Nephron (organoid): Measurements from ENCODE around the gene DNAJC2.
"Not testable (repeated sequence)": the region's sequence is repeated elsewhere in the genome, so short reads cannot be mapped to it uniquely, and the experiment has no call there.

ENCODE experiments used
- H3K27ac Mint-ChIP-seq, 3 experiments: 2 replicates each; pipeline ENCODE4 v1.8.0; 2020; ENCODE audit warnings: mixed read lengths in 3 of 3, mild to moderate bottlenecking in 2 of 3, moderate library complexity in 1 of 3
- H3K27me3 Mint-ChIP-seq: 2 replicates; pipeline ENCODE4 v1.8.0; 2021; ENCODE audit warnings: low read depth, mild to moderate bottlenecking, moderate library complexity, mixed read lengths
- H3K36me3 Mint-ChIP-seq: 2 replicates; pipeline ENCODE4 v1.8.0; 2020; ENCODE audit warnings: low read depth, mixed read lengths
- H3K4me1 Mint-ChIP-seq: 2 replicates; pipeline ENCODE4 v1.8.0; 2020; ENCODE audit warnings: mixed read lengths
- H3K4me3 Mint-ChIP-seq, 3 experiments: 2 replicates each; pipeline ENCODE4 v1.8.0; 2020; ENCODE audit warnings: mild to moderate bottlenecking in 3 of 3, mixed read lengths in 3 of 3, moderate library complexity in 2 of 3
- H3K9me3 Mint-ChIP-seq: 2 replicates; pipeline ENCODE4 v1.8.0; 2020; ENCODE audit warnings: mixed read lengths
- CTCF ChIP-seq, 3 experiments: fragments of 200-600 bp; sonication (generic); IDR thresholded peaks; one replicate each; pipeline ENCODE4 v1.5.0; 2021; ENCODE audit warnings: antibody characterized with exemption in 3 of 3; ENCODE audit not compliant: unreplicated experiment in 3 of 3

Gene DNAJC2

GRCh38 chr7:103293526-103293925, 51.0 kb downstream of the DNAJC2 start:
- no peak for TF ChIP-seq CTCF (IDR thresholded peaks at IDR 0.05; ENCODE audit: unreplicated experiment in 3 of 3)
- no peaks in the 10 kb centered on the region for H3K9me3 Mint-ChIP-seq
- no peak overlapping the region for H3K4me3 Mint-ChIP-seq
- no peak overlapping the region for H3K27ac Mint-ChIP-seq
- peaks cover 22% of the 10 kb centered on the region for H3K27me3 Mint-ChIP-seq
- H3K4me1 Mint-ChIP-seq = peaks cover 11% of the 10 kb centered on the region
- H3K36me3 Mint-ChIP-seq = no peaks in the 10 kb centered on the region

- no peak overlapping the region for H3K27ac Mint-ChIP-seq
- H3K4me3 Mint-ChIP-seq = no peak overlapping the region
- no peak for TF ChIP-seq CTCF (IDR thresholded peaks at IDR 0.05; ENCODE audit: unreplicated experiment in 3 of 3)
- H3K36me3 Mint-ChIP-seq = no peaks in the 10 kb centered on the region
- H3K9me3 Mint-ChIP-seq = no peaks in the 10 kb centered on the region
- H3K4me1 Mint-ChIP-seq = peaks cover 3% of the 10 kb centered on the region
- peaks cover 21% of the 10 kb centered on the region for H3K27me3 Mint-ChIP-seq
Measured at GRCh38 chr7:103292122-103292521, 52.4 kb downstream of the DNAJC2 start.

- not testable (repeated sequence) for H3K4me3 Mint-ChIP-seq, H3K4me1 Mint-ChIP-seq
Measured at GRCh38 chr7:103282802-103283427, 61.7 kb downstream of the DNAJC2 start.

GRCh38 chr7:103280803-103281155, 63.8 kb downstream of the DNAJC2 start:
- H3K4me1 Mint-ChIP-seq, H3K36me3 Mint-ChIP-seq, H3K27me3 Mint-ChIP-seq, H3K9me3 Mint-ChIP-seq: not testable (repeated sequence)
- peak overlapping the region; percentile 30 to 85 (median 42) for H3K27ac Mint-ChIP-seq
- peak overlapping the region; percentile 95 to 96 (median 96) for H3K4me3 Mint-ChIP-seq

More at GRCh38 chr7:103282802-103283427, 61.7 kb downstream of the DNAJC2 start:
- H3K36me3 Mint-ChIP-seq, H3K9me3 Mint-ChIP-seq, H3K27ac Mint-ChIP-seq: not testable (repeated sequence)
- peak in 1 of 3 experiments; percentile 25 for TF ChIP-seq CTCF (IDR thresholded peaks at IDR 0.05; ENCODE audit: unreplicated experiment in 3 of 3)
- H3K27me3 Mint-ChIP-seq = peaks cover 10% of the 10 kb centered on the region

GRCh38 chr7:103279963-103280802, 64.4 kb downstream of the DNAJC2 start:
- H3K36me3 Mint-ChIP-seq, H3K4me1 Mint-ChIP-seq, H3K27me3 Mint-ChIP-seq, H3K9me3 Mint-ChIP-seq: not testable (repeated sequence)
- peak overlapping the region; percentile 95 to 96 (median 96) for H3K4me3 Mint-ChIP-seq
- peak overlapping the region; percentile 42 to 85 (median 49) for H3K27ac Mint-ChIP-seq

GRCh38 chr7:103279636-103279962, 65.0 kb downstream of the DNAJC2 start:
- not testable (repeated sequence) for H3K27me3 Mint-ChIP-seq, H3K9me3 Mint-ChIP-seq, H3K27ac Mint-ChIP-seq, H3K36me3 Mint-ChIP-seq, H3K4me1 Mint-ChIP-seq
- peak overlapping the region; percentile 95 to 96 (median 96) for H3K4me3 Mint-ChIP-seq

GRCh38 chr7:103278195-103278594, 66.4 kb downstream of the DNAJC2 start:
- H3K4me1 Mint-ChIP-seq, H3K9me3 Mint-ChIP-seq, H3K36me3 Mint-ChIP-seq, H3K27ac Mint-ChIP-seq, H3K27me3 Mint-ChIP-seq: not testable (repeated sequence)
- H3K4me3 Mint-ChIP-seq = peak overlapping the region in 2 of 3 experiments; percentile 25 to 45

GRCh38 chr7:103274867-103275266, 69.7 kb downstream of the DNAJC2 start:
- H3K4me3 Mint-ChIP-seq, H3K27me3 Mint-ChIP-seq, H3K36me3 Mint-ChIP-seq, H3K27ac Mint-ChIP-seq, H3K4me1 Mint-ChIP-seq, H3K9me3 Mint-ChIP-seq: not testable (repeated sequence)

- not testable (repeated sequence) for H3K27ac Mint-ChIP-seq, H3K36me3 Mint-ChIP-seq, H3K9me3 Mint-ChIP-seq, H3K4me1 Mint-ChIP-seq, H3K4me3 Mint-ChIP-seq, H3K27me3 Mint-ChIP-seq
Measured at GRCh38 chr7:103273374-103273773, 71.2 kb downstream of the DNAJC2 start.

- not testable (repeated sequence) for H3K4me1 Mint-ChIP-seq, H3K27me3 Mint-ChIP-seq, H3K36me3 Mint-ChIP-seq, H3K4me3 Mint-ChIP-seq, H3K9me3 Mint-ChIP-seq
- H3K27ac Mint-ChIP-seq = peak overlapping the region in 1 of 3 experiments; percentile 12
Measured at GRCh38 chr7:103266229-103266628, 78.3 kb downstream of the DNAJC2 start.

- H3K4me1 Mint-ChIP-seq, H3K9me3 Mint-ChIP-seq, H3K36me3 Mint-ChIP-seq, H3K27me3 Mint-ChIP-seq, H3K4me3 Mint-ChIP-seq, H3K27ac Mint-ChIP-seq: not testable (repeated sequence)
Measured at GRCh38 chr7:103264054-103264453, 80.5 kb downstream of the DNAJC2 start.
